Mesenchymal stem cell (in vitro differentiated cells and primary cell): ENCODE results near the gene CCR9.

Source experiments
- DNase-seq: peaks from one replicate; pipeline ENCODE4 v3.0.0-alpha.2; 2013
- H2AFZ ChIP-seq: one replicate; pipeline ENCODE4 v1.6.1; 2013; ENCODE audit warnings: low read depth, mild to moderate bottlenecking, control low read depth, inconsistent platforms, low read length, moderate library complexity
- H2AK5ac ChIP-seq: 2 replicates; pipeline ENCODE4 v1.6.1; 2013; ENCODE audit warnings: low read length, moderate library complexity, mild to moderate bottlenecking, inconsistent platforms; ENCODE audit not compliant: severe bottlenecking
- H2BK120ac ChIP-seq: one replicate; pipeline ENCODE4 v1.6.1; 2013; ENCODE audit warnings: low read depth, mild to moderate bottlenecking, inconsistent platforms, low read length, moderate library complexity
- H2BK12ac ChIP-seq, 2 experiments: one replicate each; pipeline ENCODE4 v1.6.1; 2013; ENCODE audit warnings: inconsistent platforms in 2 of 2, low read length in 2 of 2, mild to moderate bottlenecking in 2 of 2, moderate library complexity in 2 of 2, control low read depth in 1 of 2
- H2BK15ac ChIP-seq: one replicate; pipeline ENCODE4 v1.6.1; 2013; ENCODE audit warnings: mild to moderate bottlenecking, low read depth, inconsistent platforms; ENCODE audit not compliant: poor library complexity, severe bottlenecking
- H2BK5ac ChIP-seq: 2 replicates; pipeline ENCODE4 v1.6.1; 2013; ENCODE audit warnings: low read depth, mild to moderate bottlenecking, low read length, control low read depth, inconsistent platforms; ENCODE audit not compliant: poor library complexity, severe bottlenecking
- H3K14ac ChIP-seq, 2 experiments: one replicate each; pipeline ENCODE4 v1.6.1; 2013; ENCODE audit warnings: inconsistent platforms in 2 of 2, low read length in 2 of 2, control low read depth in 1 of 2, mild to moderate bottlenecking in 1 of 2, moderate library complexity in 1 of 2
- H3K18ac ChIP-seq, 2 experiments: one replicate each; pipeline ENCODE4 v1.6.1; 2013; ENCODE audit warnings: inconsistent platforms in 2 of 2, low read length in 2 of 2, control low read depth in 1 of 2, low read depth in 1 of 2, mild to moderate bottlenecking in 1 of 2
- H3K23ac ChIP-seq, 2 experiments: one replicate each; pipeline ENCODE4 v1.6.1; 2013; ENCODE audit warnings: inconsistent platforms in 2 of 2, low read length in 2 of 2, mild to moderate bottlenecking in 2 of 2, moderate library complexity in 2 of 2, control low read depth in 1 of 2
- H3K27ac ChIP-seq: 2 replicates; pipeline ENCODE4 v1.5.1; 2013; ENCODE audit warnings: mild to moderate bottlenecking, moderate library complexity, low read length, control low read depth, inconsistent platforms; ENCODE audit not compliant: poor library complexity, severe bottlenecking
- H3K27me3 ChIP-seq, 2 experiments: 2 replicates each; pipeline versions ENCODE4 v1.6.1 to v1.7.0; 2013; ENCODE audit warnings: low read length in 2 of 2, mild to moderate bottlenecking in 2 of 2, moderate library complexity in 2 of 2, control low read depth in 1 of 2, inconsistent platforms in 1 of 2; ENCODE audit not compliant: control insufficient read depth in 1 of 2, insufficient read depth in 1 of 2
- H3K36me3 ChIP-seq, 2 experiments: 2 replicates each; pipeline versions ENCODE4 v1.6.1 to v1.7.0; 2013; ENCODE audit warnings: low read length in 2 of 2, control low read depth in 1 of 2, inconsistent platforms in 1 of 2, low read depth in 1 of 2, mild to moderate bottlenecking in 1 of 2; ENCODE audit not compliant: insufficient read depth in 2 of 2, control insufficient read depth in 1 of 2
- H3K4ac ChIP-seq, 2 experiments: one replicate each; pipeline ENCODE4 v1.6.1; 2013; ENCODE audit warnings: inconsistent platforms in 2 of 2, low read length in 2 of 2, mild to moderate bottlenecking in 2 of 2, moderate library complexity in 2 of 2, control low read depth in 1 of 2, low read depth in 1 of 2
- H3K4me1 ChIP-seq: 2 replicates; pipeline ENCODE4 v1.6.1; 2013; ENCODE audit warnings: low read depth, low read length, control low read depth; ENCODE audit not compliant: control insufficient read depth, insufficient read depth
- H3K4me2 ChIP-seq: 2 replicates; pipeline ENCODE4 v1.6.1; 2013; ENCODE audit warnings: low read length, mild to moderate bottlenecking, inconsistent platforms; ENCODE audit not compliant: poor library complexity, severe bottlenecking
- H3K4me3 ChIP-seq, 2 experiments: 2 replicates each; pipeline versions ENCODE4 v1.5.1 to v1.7.0; 2013; ENCODE audit warnings: low read length in 2 of 2, mild to moderate bottlenecking in 2 of 2, control low read depth in 1 of 2, low read depth in 1 of 2; ENCODE audit not compliant: insufficient read depth in 1 of 2
- H3K79me1 ChIP-seq: replicated peaks from 2 replicates; pipeline ENCODE4 v1.6.1; 2013; ENCODE audit warnings: mild to moderate bottlenecking, control low read depth, low read length, inconsistent platforms; ENCODE audit not compliant: poor library complexity, severe bottlenecking
- H3K9ac ChIP-seq: 2 replicates; pipeline ENCODE4 v1.7.0; 2013; ENCODE audit warnings: mild to moderate bottlenecking, low read length, moderate library complexity
- H3K9me3 ChIP-seq: 2 replicates; pipeline ENCODE4 v1.7.0; 2013; ENCODE audit warnings: mild to moderate bottlenecking, low read length; ENCODE audit not compliant: control insufficient read depth
- H4K8ac ChIP-seq: one replicate; pipeline ENCODE4 v1.6.1; 2013; ENCODE audit warnings: inconsistent platforms, mild to moderate bottlenecking, low read length, moderate library complexity
- H4K91ac ChIP-seq: one replicate; pipeline ENCODE4 v1.6.1; 2013; ENCODE audit warnings: mild to moderate bottlenecking, low read length, inconsistent platforms
- WGBS: methylation state at CpG from one replicate; pipeline ENCODE4 v1.1.7; 2013; ENCODE audit warnings: mixed read lengths; 5-methylcytosine and 5-hydroxymethylcytosine counted together

CCR9 gene

GRCh38 chr3:45892161-45892560, 5.8 kb downstream of the CCR9 start:
- WGBS = no CpG with 5 or more reads among the region's 1 CpG
- Histone ChIP-seq H3K14ac (no peak overlapping the region), H3K36me3 (no peaks in the 10 kb centered on the region), H2BK5ac (no peak overlapping the region), H4K91ac (no peak overlapping the region), H3K79me1 (no peaks in the 10 kb centered on the region), H2AFZ (no peak overlapping the region), H2BK12ac (no peak overlapping the region), H4K8ac (no peak overlapping the region), H3K9ac (no peak overlapping the region), H2BK15ac (no peak overlapping the region), H3K4me3 (no peak overlapping the region), H3K9me3 (no peaks in the 10 kb centered on the region), H3K18ac (no peak overlapping the region), H2BK120ac (no peak overlapping the region), H3K4me2 (no peak overlapping the region), H3K23ac (no peak overlapping the region), H3K4ac (no peak overlapping the region), H2AK5ac (no peak overlapping the region), H3K27ac (no peak overlapping the region), H3K4me1 (peaks cover 4% of the 10 kb centered on the region), H3K27me3 (peaks cover 0 to 11% of the 10 kb centered on the region in 2 experiments)
- no peak for DNase-seq

- Histone ChIP-seq H2AK5ac (no peak overlapping the region), H3K4me3 (no peak overlapping the region), H4K91ac (no peak overlapping the region), H3K4ac (no peak overlapping the region), H3K9ac (no peak overlapping the region), H3K9me3 (no peaks in the 10 kb centered on the region), H4K8ac (no peak overlapping the region), H3K18ac (no peak overlapping the region), H3K4me2 (no peak overlapping the region), H3K27ac (no peak overlapping the region), H3K4me1 (peaks cover 6% of the 10 kb centered on the region), H2BK5ac (no peak overlapping the region), H2BK15ac (peak overlapping the region; percentile 48), H3K36me3 (no peaks in the 10 kb centered on the region), H3K14ac (no peak overlapping the region), H2BK120ac (no peak overlapping the region), H2AFZ (no peak overlapping the region), H2BK12ac (no peak overlapping the region), H3K79me1 (no peaks in the 10 kb centered on the region), H3K23ac (no peak overlapping the region), H3K27me3 (peaks cover 0 to 11% of the 10 kb centered on the region in 2 experiments)
- no peak for DNase-seq
- 86% methylated on average over 5 of the region's 6 CpGs for WGBS
Measured at GRCh38 chr3:45894015-45894414, 7.7 kb downstream of the CCR9 start.

GRCh38 chr3:45895686-45896468, 9.5 kb downstream of the CCR9 start:
- Histone ChIP-seq H3K14ac (peak overlapping the region in 1 of 2 experiments; percentile 71), H2BK120ac (no peak overlapping the region), H3K79me1 (no peaks in the 10 kb centered on the region), H3K27me3 (peaks cover 0 to 17% of the 10 kb centered on the region in 2 experiments), H2AFZ (no peak overlapping the region), H3K18ac (peak overlapping the region; percentile 27 to 82), H3K4me1 (peaks cover 6% of the 10 kb centered on the region), H2AK5ac (no peak overlapping the region), H3K23ac (peak overlapping the region in 1 of 2 experiments; percentile 59), H3K4me3 (no peak overlapping the region), H3K9ac (no peak overlapping the region), H3K4ac (peak overlapping the region in 1 of 2 experiments; percentile 80), H2BK12ac (peak overlapping the region in 1 of 2 experiments; percentile 59), H2BK15ac (no peak overlapping the region), H4K8ac (peak overlapping the region; percentile 51), H3K9me3 (no peaks in the 10 kb centered on the region), H3K4me2 (no peak overlapping the region), H2BK5ac (no peak overlapping the region), H4K91ac (peak overlapping the region; percentile 62), H3K27ac (no peak overlapping the region), H3K36me3 (no peaks in the 10 kb centered on the region)
- DNase-seq = no peak
- 94% methylated on average over 3 of the region's 5 CpGs for WGBS

GRCh38 chr3:45896956-45897355, 10.6 kb downstream of the CCR9 start:
- Histone ChIP-seq H3K79me1 (no peaks in the 10 kb centered on the region), H3K27me3 (peaks cover 6 to 17% of the 10 kb centered on the region in 2 experiments), H3K4me2 (no peak overlapping the region), H2BK120ac (no peak overlapping the region), H2AK5ac (no peak overlapping the region), H3K4me3 (no peak overlapping the region), H3K36me3 (no peaks in the 10 kb centered on the region), H3K23ac (no peak overlapping the region), H3K4me1 (peaks cover 6% of the 10 kb centered on the region), H3K9ac (no peak overlapping the region), H2BK5ac (no peak overlapping the region), H3K4ac (peak overlapping the region; percentile 35 to 80), H4K8ac (no peak overlapping the region), H3K27ac (no peak overlapping the region), H4K91ac (no peak overlapping the region), H2BK15ac (no peak overlapping the region), H2BK12ac (peak overlapping the region in 1 of 2 experiments; percentile 59), H2AFZ (peak overlapping the region; percentile 77), H3K9me3 (no peaks in the 10 kb centered on the region), H3K18ac (peak overlapping the region; percentile 87 to 95), H3K14ac (peak overlapping the region in 1 of 2 experiments; percentile 73)
- 10% methylated on average over 2 of the region's 3 CpGs for WGBS
- DNase-seq = peak; percentile 82
